ENCODE measurements around the gene KIAA0753. TPM values are rescaled to one million over a fixed set of nuclear protein-coding genes. Genes with fewer than 3 reads are reported as not detected.

KIAA0753 gene
- total RNA-seq, 1 donor from 2014 or later: 15.7 TPM

DNA sequence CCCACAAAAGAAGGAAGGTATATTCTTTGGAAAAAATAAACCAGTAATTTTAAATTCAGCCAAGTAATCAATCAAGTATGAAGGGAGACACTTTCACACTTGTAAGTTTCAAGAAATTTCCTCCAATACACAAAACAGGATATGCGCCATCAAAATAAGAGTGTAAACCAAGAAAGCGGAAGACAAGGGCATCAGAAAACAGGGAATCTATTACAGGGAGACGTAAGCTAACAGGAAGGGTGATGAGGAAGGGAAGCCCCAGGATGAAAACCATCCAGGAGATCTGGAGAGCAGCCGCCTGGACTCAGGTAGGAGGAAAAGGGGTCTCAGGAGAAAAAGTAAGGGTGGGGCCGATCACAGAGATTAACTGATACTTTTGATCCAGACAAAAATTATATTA, 52.3 kb downstream of the KIAA0753 start:
- H3K4me3 ChIP-seq (ENCODE audit: low read depth, low read length): no peak overlapping the region
- TF ChIP-seq, protein P1, sequence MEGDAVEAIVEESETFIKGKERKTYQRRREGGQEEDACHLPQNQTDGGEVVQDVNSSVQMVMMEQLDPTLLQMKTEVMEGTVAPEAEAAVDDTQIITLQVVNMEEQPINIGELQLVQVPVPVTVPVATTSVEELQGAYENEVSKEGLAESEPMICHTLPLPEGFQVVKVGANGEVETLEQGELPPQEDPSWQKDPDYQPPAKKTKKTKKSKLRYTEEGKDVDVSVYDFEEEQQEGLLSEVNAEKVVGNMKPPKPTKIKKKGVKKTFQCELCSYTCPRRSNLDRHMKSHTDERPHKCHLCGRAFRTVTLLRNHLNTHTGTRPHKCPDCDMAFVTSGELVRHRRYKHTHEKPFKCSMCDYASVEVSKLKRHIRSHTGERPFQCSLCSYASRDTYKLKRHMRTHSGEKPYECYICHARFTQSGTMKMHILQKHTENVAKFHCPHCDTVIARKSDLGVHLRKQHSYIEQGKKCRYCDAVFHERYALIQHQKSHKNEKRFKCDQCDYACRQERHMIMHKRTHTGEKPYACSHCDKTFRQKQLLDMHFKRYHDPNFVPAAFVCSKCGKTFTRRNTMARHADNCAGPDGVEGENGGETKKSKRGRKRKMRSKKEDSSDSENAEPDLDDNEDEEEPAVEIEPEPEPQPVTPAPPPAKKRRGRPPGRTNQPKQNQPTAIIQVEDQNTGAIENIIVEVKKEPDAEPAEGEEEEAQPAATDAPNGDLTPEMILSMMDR (conservative IDR thresholded peaks at IDR 0.05; ENCODE audit: low read depth, low read length): no peak
- no peak for DNase-seq (ENCODE audit: low read depth)

DNA sequence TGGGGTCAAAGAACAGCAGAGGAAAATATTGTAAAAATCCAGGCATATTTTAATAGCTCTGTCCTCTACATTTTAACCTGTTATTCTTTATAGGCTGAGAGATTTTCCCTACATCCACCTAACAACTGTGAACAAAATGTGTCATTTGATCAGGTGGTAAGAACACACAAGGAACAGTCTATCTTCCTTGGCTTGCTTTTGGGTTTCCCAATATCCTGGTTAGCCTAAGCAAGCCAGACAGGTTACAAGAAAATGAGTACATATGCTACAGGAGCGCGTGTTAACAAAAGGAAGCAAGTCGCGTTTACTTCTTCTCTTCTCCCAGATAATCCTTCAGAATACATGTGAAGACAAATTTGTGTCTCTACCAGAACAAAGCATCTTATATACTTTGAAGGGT, 53.2 kb downstream of the KIAA0753 start:
- TF ChIP-seq, protein P1 (conservative IDR thresholded peaks at IDR 0.05; ENCODE audit: low read depth, low read length): no peak
- H3K4me3 ChIP-seq (ENCODE audit: low read depth, low read length): no peak overlapping the region
- DNase-seq (ENCODE audit: low read depth): no peak

DNA sequence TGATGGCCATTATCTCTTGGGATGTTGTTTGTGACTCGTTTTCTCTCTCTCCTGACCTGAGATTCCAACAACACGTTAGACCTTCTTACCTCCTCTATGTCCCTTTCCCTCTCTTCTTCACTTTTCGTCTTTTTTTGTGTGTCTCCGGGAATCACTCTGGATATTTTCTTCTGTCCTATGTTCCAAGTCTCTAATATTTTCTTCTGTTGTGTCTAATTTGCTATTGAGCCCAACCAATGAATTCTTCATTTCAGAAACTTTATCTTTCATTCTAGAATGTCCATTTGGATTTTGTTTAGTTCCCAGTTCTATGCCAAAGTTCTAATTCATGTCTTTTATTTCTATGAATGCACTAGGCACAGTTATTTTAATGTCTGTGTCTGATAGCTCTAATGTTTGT, 57.1 kb downstream of the KIAA0753 start:
- TF ChIP-seq, protein P1 (conservative IDR thresholded peaks at IDR 0.05; ENCODE audit: low read depth, low read length): no peak
- H3K4me3 ChIP-seq (ENCODE audit: low read depth, low read length): no peak overlapping the region
- no peak for DNase-seq (ENCODE audit: low read depth)

DNA sequence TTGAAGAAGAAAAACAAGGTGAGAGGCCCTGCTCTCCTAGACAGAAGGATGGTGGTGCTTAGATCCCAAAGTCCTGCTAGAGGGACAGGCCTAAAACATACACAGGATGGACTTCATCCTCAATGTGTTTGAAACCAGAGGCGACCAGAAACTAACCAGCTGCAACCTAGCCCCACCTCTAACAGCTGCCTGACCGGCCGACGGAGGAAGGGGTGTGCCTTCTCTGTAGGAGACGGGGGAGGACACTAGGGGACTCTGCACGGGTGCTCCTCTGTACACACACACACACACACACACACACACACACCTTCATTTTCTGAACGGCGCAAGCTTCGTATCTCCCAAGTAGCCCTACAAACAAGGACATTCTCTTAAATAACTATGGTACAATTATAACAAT, 59.9 kb downstream of the KIAA0753 start:
- H3K4me3 ChIP-seq (ENCODE audit: low read depth, low read length): no peak overlapping the region
- TF ChIP-seq, protein P1 (conservative IDR thresholded peaks at IDR 0.05; ENCODE audit: low read depth, low read length): no peak
- no peak for DNase-seq (ENCODE audit: low read depth)

DNA sequence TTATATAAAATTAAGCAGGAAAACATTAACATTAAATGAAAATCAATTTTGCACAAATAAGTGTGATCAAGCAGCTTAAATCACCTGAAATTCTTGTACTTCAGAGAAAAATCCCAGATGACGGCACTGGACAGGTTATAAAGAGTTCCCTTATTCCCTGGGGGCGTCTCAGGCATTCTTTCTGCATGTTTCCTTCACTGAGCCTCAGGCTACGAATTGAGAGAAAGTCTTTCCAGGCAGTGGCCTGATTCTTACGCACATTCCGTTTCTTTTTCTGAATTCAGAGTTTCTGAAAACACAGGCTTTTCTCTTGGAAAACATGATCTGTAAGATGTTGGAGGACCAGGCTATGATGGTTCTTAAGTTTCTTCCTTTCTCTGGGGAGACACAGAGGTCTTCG, 62.0 kb downstream of the KIAA0753 start:
- no peak overlapping the region for H3K4me3 ChIP-seq (ENCODE audit: low read depth, low read length)
- no peak for DNase-seq (ENCODE audit: low read depth)
- TF ChIP-seq, protein P1 (conservative IDR thresholded peaks at IDR 0.05; ENCODE audit: low read depth, low read length): no peak

DNA sequence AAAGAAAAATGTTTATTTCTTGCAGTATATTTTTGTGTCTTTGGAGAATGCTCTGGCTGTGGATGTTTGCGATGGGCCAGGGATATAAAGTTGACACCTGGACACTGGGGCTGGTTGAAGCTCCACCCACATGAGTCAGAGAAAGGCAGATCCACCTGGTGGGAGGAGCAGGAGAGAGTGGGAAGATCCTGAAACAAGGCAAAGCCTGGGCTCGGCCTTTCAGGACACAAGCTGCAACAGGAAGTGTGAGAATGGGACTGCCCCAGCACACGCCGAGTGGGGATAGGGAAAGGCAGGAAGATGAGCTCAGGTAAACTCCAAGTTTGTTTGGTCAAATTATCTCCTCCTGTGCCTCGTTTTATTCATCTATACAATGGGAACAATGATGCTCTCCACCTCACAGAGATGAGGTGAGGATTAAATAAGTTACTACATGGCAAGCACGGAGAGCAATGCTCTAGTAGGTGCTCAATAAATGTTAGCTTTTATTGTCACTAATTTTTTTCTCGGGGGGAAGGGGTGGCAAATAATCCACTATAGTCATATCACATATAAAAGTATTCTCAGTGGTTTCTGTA, 62.7 kb downstream of the KIAA0753 start:
- DNase-seq (ENCODE audit: low read depth): no peak
- H3K4me3 ChIP-seq (ENCODE audit: low read depth, low read length): no peak overlapping the region
- TF ChIP-seq, protein P1 (conservative IDR thresholded peaks at IDR 0.05; ENCODE audit: low read depth, low read length): no peak

DNA sequence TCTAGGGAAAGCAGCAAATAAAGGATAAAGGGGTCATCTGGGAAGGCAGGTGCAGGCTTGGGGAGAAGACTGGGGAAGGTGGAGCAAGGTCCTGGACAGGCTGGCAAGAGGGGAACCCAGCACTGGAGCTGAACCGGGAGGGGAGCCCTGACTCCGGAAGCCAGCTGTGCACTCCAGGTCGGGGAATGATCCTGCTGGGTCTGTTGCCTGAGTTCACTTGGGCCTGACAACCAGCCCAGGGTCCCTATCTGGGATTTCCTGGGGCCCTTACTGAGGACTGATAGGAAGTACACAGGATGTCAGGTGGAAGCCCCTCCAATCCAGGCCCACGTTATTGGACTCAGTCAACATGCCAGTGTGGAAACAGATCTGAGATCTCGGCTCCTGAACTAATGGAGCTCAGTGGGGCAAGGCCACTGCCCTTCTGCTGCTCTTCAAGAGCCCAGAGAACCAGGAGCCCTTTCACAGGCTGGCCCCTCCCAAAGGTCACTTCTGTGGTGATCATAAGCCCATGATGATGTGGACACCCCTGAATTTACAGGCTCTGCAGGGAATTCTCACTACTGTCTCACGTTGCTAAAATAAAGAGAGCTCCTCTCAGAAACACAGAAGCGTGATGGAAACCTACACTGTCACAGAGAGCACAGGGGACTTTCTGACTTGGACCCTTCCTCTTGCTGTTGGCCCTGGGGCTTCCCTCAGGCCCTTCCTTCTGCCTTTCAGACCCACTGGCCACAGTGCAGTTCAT, 64.3 kb downstream of the KIAA0753 start:
- no peak overlapping the region for H3K4me3 ChIP-seq (ENCODE audit: low read depth, low read length)
- DNase-seq (ENCODE audit: low read depth): no peak
- TF ChIP-seq, protein P1 (conservative IDR thresholded peaks at IDR 0.05; ENCODE audit: low read depth, low read length): no peak
